Activated CD4-positive, alpha-beta T cell treated with anti-CD3 and anti-CD28 coated beads for 4 hours (primary cell): Measurements from ENCODE around the gene ZNF474.

Experiments used
- DNase-seq, 2 donors: peaks; one replicate each; pipeline ENCODE4 v3.0.0-alpha.2; 2020

ZNF474 gene

DNA sequence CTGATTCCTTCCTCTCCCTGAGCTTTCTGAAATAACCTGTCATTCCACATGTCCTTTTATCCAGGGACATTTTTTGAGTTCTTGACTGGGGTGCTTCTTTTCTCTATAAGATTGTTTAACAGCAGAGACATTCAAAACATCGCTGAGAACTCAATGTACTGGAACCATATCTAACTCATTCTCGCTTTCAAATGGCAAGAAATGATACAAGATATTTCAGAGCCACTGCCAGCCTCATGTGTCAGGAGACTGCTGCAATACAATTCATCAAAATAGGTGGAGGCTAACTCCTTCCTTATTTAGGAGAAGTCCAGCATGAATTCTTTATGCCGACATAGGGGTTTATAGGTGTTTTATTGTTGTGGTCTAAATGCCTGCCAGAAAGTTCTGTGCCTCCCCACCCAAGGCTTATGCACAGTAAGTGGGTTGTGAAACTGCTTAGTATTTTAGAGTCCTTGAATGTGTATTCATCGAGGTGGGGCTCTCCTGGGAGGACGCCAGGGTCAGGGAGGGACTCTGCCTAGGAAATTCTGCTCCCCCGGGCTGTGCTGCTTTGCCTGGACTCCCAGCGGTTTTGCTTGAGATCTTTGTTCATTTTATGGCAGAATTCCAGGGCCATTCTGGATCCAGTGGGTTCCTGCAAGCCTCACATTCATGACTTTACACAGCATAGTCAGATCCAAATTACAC lies 53.9 kb downstream of the ZNF474 start:
- no peak for DNase-seq

DNA sequence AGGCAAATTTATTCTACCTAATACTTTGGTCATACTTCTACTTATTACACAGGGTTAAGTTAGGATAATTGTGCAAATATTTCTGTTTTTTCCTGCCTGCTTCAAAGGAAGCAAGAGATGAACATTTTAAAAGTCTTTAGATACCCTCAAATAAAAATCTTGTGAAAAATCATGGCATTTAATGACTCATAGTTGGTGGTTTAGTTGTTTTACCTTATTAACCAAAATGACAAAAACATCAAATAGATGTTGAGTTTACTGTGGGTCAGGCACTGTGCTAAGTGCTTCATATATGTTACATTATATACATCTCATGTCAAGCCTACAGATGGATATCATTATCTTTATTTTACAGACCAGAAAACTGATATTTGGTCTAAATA lies 54.4 kb downstream of the ZNF474 start:
- no peak for DNase-seq

DNA sequence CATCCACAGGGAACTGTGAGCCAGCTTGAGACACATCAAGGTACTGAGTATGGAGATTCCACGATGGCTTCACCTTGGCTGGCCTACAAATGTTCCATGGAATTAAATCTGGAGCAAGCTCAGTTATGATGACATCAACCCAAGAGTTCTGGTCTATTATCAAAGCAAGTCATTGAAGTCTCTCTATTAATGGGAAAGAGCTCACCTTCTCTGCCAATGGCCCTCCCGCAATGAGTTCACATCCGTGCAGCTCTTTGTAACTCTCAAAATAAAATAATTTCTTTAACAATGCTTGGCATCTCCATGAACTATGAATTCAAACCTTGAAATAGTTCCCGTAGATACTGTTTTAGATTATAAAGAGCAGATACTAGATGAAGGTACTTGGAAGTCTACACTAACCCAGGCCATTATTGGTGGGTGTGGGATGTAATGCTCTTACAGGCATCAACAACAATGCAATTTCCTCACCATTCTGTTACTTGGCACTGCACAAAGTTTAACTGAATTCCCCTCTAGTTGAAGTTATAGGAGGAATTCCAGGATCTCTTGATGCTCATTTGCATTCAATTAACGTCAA lies 55.4 kb downstream of the ZNF474 start:
- no peak for DNase-seq

DNA sequence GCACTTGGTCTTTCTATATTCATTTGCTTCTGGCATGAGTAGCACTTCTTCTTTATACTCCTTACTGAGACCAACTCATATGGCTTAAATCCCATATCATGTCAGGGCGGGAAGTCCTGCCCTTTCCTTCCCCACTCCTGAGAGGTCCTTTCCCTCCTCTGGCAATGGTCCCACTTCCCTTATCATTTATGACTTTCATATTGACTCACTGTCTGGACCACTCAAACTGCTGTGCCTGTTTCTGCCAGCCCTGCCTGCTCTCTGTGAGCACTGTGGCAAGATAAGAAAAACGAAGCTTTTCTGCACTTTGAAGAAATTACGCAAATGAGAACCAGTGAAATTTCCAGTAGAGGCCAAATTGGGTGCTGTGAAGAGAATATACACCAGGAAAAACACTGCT lies 58.1 kb downstream of the ZNF474 start:
- DNase-seq, result no peak

DNA sequence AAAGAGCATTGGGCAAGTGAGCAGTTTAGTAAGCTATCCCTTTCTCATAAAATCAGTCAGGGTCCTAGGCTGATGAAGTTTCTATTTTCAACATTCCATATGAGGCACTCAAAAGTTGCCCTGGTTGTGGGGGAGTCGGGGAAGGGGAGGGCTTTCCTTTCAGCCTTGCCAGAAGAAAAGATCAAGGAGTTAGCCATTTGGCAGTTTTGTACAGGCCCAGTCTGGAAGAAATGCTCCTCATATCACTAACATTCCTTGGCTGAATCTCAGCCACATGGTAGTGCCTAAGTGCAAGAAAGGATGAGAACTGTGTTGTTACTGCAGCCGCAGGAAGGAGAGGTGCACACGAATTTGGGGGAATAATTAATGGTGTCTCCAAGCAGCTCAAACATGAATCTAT lies 60.8 kb downstream of the ZNF474 start:
- no peak for DNase-seq

DNA sequence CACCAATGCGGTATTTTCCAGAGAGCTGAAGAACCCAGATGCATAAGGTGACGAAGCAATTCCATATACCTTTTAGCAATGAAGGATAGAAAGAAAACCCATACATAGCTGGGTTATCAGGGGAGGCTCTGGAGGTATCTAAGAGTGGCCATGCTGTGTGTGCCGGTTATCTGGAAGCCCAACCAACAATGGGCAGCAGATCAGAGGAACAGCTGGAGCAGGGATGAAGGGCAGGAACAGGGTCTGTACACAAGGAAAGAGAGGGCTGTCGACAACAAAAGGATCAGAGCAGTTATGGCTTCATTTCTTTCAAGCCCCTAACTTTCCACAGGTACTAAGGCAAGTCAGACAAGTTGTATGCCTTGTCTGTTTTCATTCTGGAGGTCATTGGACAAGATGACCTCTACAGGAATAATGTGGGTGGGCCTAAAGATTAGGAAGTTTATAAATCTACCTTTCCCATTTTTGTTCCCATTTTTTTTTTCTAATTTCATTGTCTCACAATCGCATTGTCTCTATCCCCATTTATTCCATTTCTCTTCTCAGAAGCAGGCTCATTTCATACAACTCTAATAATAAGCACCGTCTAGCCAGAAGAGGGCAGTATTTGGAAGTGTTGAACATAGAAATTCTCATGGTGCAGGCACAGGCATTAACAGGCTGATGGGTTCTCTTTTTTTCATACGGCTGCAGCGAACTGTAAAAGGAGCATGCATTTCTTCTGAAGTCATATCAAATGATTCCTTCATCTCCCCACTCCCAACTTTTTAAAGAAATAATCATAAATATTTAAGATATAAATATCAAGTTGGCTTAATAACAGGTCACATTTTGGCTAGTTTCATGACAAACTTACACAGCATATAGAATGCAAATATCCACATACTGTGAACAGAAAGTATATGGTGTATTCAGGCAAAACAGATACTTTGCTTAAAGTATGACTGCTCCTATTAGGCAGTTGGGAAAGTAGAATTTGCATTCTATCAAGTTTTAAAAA lies 63.5 kb downstream of the ZNF474 start:
- DNase-seq, result no peak

DNA sequence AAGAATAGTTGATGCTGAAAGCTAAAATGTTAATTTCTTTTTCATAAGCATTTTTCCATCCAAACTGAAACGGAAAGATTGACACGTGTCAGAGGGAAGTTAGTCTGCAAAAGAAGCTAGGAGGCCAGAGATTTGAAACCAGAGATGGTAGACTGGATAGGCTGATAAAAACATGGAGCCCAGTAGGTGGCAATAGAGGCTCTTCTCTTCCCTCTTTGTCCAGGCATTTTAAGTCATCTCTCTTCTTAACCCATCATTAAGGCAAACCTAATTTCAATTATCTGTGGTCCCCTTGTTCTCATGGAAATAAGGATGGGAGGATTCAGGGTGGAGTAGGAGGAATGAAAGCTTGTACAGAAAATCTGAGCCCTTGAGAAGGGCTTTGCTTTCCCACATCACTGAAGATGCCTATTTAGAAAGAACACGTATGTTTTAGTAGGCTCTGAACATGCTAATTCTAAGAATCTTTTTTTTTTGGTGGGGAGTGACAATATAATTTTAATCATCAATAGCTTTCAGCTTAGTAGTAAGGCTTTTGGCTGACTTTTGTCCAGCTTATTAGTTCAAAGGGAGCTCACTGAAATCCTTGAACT lies 66.6 kb downstream of the ZNF474 start:
- DNase-seq, result no peak

DNA sequence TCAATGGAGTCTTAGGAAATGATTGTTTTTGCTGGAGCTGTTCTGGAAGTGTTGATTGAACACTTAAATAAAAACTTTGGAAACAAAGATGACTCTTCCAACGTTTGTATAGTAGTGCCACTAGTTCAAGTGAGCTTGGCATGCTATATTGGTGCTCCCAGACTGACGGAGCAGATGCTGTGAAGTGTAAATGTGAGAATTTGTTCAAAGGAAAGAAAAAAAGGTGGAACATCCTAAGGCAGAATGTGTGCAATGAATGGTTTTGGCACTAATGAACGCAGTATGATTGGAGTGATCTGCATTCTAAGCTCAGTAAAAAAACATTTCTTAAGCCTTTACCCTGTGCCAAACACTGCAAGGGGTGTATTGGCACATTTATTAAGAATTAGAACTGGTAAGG lies 69.8 kb downstream of the ZNF474 start:
- DNase-seq, result no peak

DNA sequence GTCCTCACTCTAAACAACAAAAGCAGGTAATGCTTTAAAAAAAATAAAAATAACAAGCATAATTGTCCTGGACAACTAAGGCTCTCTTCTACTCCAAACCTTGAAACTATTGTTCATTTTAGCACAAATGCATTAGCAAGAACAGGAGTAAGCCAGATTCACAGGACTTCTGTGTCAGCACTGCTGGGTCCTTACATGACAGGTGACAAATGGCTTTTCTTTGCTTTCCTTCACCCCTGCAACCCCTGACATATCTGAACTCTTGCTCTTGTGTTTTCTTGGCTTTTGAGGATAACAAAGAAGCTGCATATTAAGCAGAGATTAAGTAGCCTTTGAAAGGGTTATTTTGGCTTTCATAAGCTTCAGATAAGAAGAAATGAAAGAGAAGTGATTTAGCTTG lies 71.1 kb downstream of the ZNF474 start:
- DNase-seq, result no peak

DNA sequence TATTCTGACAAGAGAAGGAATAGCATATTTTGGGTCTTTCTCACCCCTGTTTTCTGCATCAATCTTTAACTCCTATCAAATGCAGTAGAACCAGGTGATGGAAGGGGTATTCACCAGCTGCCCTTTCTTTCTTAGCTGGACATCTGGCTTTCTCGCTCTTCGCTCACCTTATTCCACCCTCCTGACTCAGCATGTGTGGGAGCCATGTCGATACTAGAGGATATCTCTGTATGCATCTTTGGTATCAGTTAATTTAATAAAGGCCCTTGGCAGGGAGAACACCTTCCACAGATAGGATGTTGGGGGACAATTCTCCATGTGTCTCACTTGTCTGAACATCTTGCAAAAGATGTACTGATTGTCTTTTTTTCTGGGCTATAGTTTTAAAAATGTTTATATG lies 71.5 kb downstream of the ZNF474 start:
- DNase-seq, result no peak

DNA sequence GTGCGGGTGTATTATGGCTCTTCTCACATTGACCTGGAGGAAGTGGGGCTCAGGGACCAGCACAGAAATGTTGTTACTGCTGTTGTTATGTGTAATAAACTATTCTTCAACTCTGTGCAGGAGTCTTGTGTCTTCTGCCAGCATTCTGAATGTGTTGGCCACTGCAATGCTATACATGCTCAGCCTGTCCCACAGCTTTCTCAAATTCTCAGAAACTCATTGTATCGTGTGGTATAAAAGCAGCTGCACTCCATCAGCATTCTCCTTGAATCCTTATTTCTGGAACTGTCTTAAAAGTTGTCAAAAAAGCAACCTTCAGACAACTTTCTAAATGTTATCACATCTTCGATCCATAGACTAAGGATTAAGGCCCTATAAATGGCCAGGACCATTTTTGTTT lies 72.0 kb downstream of the ZNF474 start:
- no peak for DNase-seq

DNA sequence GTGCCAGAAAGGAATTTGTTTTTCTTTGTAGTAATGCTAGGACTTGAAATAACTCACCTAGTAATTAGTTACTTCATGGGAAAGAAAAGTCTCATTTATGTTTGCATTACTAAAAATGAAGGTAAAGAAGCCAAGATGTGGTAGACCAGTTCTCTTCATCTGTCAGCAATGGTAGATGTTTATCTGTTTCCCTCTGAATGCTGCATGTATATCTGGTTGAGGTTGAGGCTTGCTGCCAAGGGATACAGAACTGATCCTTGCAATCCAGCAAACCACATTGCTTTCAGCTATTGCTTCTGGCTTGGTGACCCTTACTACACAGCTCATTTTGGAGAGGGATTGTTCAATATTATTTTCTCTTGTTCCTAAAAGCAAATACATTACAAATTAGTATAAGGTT lies 73.6 kb downstream of the ZNF474 start:
- no peak for DNase-seq
